Measurements from ENCODE around the gene SLC37A3. TPM values are rescaled to one million over a fixed set of nuclear protein-coding genes. Genes with fewer than 3 reads are reported as not detected.

SLC37A3 gene
- total RNA-seq, 2 donors from 2014 or later: 37.4 to 55.7 TPM

DNA sequence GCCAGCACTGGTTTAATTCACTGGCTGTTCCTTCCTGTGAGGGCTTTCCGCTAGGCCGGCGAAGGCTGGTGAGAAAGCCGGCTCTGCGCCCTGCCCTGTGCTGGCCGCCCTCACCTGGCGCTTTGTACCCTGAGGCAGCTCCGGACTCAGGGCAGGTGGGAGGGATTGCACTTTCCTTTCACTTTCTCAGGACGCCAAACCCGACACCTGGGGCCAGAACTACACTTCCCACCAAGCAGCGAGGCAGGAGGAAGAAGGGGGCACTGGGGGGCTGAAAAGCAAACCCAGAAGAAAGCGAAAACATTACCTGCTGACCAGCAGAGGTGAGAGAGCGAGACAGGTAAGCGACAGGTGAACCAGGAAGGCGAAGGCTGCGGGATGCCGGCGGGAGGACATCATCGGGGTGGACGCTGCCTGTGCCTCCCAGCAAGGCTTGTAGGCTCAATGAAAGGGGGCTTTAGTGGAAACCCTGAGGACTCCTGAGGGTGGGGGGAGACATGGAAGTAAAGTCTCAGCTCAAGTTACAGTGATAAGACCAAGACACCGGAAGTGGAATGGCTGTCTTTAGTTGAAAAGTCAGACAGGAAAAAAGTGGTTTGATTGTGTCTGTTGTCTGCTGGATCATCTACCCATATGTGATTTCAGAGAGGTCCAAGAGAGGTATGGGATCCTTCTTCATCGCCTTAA, 5.7 kb upstream of the SLC37A3 start, which contains the start of gene RAB19:
Gene RAB19 (plus strand): TSS at position 181 of the 687 bp plus-strand sequence. CDS start 3,589 bp downstream, outside the sequence.
- H3K36me3 ChIP-seq (replicated peaks in 1 of 2; ENCODE audit: insufficient read depth in 1 of 2, low read depth in 2 of 2): no peaks in the 10 kb centered on the region
- ATAC-seq (peak; percentile 92), DNase-seq (peak; percentile 75 to 86 (median 84))
- peak within 1 kb of the TSS; percentile 64 to 88 (median 77) for H3K27ac ChIP-seq
- WGBS, 2 donors: 4 to 7% methylated on average over 17 to 22 of the region's 22 CpGs
- TF ChIP-seq, protein P1, sequence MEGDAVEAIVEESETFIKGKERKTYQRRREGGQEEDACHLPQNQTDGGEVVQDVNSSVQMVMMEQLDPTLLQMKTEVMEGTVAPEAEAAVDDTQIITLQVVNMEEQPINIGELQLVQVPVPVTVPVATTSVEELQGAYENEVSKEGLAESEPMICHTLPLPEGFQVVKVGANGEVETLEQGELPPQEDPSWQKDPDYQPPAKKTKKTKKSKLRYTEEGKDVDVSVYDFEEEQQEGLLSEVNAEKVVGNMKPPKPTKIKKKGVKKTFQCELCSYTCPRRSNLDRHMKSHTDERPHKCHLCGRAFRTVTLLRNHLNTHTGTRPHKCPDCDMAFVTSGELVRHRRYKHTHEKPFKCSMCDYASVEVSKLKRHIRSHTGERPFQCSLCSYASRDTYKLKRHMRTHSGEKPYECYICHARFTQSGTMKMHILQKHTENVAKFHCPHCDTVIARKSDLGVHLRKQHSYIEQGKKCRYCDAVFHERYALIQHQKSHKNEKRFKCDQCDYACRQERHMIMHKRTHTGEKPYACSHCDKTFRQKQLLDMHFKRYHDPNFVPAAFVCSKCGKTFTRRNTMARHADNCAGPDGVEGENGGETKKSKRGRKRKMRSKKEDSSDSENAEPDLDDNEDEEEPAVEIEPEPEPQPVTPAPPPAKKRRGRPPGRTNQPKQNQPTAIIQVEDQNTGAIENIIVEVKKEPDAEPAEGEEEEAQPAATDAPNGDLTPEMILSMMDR (IDR thresholded peaks at IDR 0.05): no peak
- TF ChIP-seq POLR2A (IDR thresholded peaks at IDR 0.05): peak; percentile 29 to 70 (median 67)
- peak within 1 kb of the TSS; percentile 46 to 57 for H3K4me3 ChIP-seq
- peaks cover 22% of the 10 kb centered on the region for H3K4me1 ChIP-seq
- no peaks in the 10 kb centered on the region for H3K9me3 ChIP-seq
- intact Hi-C loops (cut with DNase I): no loop called here
- H3K27me3 ChIP-seq: no peaks in the 10 kb centered on the region

DNA sequence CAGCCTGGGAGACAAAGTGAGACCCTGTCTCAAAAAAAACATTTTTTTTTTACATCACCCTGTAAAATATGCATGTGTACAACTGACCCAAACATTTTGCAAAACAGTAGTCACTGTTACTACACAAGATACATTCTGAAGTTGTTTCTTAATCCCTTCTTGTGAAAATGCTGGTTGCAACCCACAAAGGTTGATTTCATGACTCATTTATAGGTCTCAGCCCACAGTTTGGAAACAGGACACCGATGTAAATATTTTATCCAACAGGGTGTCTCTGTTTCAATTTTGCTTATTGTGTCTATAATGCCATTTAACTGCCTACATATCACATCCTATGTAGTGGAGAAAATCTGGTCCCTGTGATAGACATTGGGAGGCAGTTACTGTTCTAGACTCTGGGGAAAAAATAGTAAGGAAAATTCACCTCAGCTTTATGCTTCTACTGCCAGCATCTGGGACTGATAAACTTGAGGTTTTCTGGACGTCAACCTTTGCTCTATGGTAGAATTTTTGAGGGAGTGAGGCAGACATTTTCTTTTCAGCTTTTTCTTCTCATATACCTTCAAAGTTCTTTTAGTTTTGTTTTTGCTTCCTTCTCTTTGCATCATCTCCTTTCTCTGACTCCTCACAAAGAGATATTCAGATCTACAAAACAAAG, 4.0 kb upstream of the SLC37A3 start:
- Histone ChIP-seq H3K4me3 (no peak overlapping the region), H3K4me1 (peaks cover 28% of the 10 kb centered on the region), H3K27me3 (no peaks in the 10 kb centered on the region), H3K27ac (peak overlapping the region in 3 of 4 donors; percentile 55 to 88 (median 73)), H3K9me3 (no peaks in the 10 kb centered on the region), H3K36me3 (replicated peaks in 1 of 2; ENCODE audit: insufficient read depth in 1 of 2, low read depth in 2 of 2) (no peaks in the 10 kb centered on the region)
- 42 to 50% methylated on average over 2 of the region's 2 CpGs for WGBS, 2 donors
- DNase-seq (no peak), ATAC-seq (no peak)
- intact Hi-C loops (cut with DNase I): no loop called here
- TF ChIP-seq, protein P1 (IDR thresholded peaks at IDR 0.05): no peak
- no peak for TF ChIP-seq POLR2A (IDR thresholded peaks at IDR 0.05)

DNA sequence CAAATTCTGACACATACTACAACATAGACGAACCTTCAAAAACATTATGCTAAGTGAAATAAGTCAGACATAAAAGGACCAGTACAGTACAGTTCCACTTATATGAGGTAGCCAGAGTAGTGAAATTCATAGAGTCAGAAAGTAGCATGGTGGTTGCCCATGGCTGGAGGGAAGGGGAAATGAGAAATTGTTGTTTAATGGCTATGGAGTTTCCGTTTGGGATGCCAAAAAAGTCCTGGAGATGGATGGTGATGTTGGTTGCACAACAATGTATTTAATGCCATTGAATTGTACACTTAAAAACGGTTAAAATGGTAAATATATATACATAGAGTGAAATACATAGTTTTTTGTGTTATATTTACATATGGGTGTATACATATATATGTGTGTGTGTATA, 2.1 kb upstream of the SLC37A3 start:
- Histone ChIP-seq H3K4me1 (peaks cover 42% of the 10 kb centered on the region), H3K36me3 (replicated peaks in 1 of 2; ENCODE audit: insufficient read depth in 1 of 2, low read depth in 2 of 2) (no peaks in the 10 kb centered on the region), H3K4me3 (no peak overlapping the region), H3K27me3 (no peaks in the 10 kb centered on the region), H3K9me3 (no peaks in the 10 kb centered on the region), H3K27ac (no peak overlapping the region)
- ATAC-seq: no peak
- intact Hi-C loops (cut with DNase I): no loop called here
- no peak for TF ChIP-seq POLR2A (IDR thresholded peaks at IDR 0.05)
- TF ChIP-seq, protein P1 (IDR thresholded peaks at IDR 0.05): no peak
- 78 to 82% methylated on average over 3 of the region's 3 CpGs for WGBS, 2 donors
- no peak for DNase-seq

DNA sequence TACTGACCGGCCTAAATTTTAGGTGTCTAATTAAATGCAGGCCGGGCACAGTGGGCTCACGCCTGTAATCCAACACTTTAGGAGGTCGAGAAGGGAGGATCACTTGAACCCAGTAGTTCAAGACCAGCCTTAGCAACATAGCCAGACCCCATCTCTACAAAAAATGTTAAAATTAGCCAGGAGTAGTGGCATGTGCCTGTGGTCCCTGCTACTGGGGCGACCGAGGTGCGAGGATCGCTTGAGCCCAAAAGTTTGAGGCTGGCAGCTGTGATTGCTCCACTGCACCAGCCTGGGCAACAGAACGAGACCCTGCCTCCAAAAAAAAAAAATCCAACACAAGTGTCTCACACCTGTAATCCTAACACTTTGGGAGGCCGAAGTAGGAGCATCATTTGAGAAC, 491 bp upstream of the SLC37A3 start:
- Histone ChIP-seq H3K4me1 (peaks cover 37% of the 10 kb centered on the region), H3K27ac (no peak overlapping the region), H3K9me3 (no peaks in the 10 kb centered on the region), H3K27me3 (no peaks in the 10 kb centered on the region), H3K4me3 (no peak overlapping the region), H3K36me3 (replicated peaks in 1 of 2; ENCODE audit: insufficient read depth in 1 of 2, low read depth in 2 of 2) (no peaks in the 10 kb centered on the region)
- ATAC-seq (no peak), DNase-seq (no peak)
- TF ChIP-seq, protein P1 (IDR thresholded peaks at IDR 0.05): no peak
- no peak for TF ChIP-seq POLR2A (IDR thresholded peaks at IDR 0.05)
- WGBS, 2 donors: 58 to 65% methylated on average over 10 of the region's 10 CpGs
- intact Hi-C loops (cut with DNase I): no loop called here
